CD4-positive, alpha-beta T cell treated with Interleukin-4 for 4 hours (primary cell): ENCODE data around the gene TMEM125.

Experiments
- DNase-seq: peaks from one replicate; pipeline ENCODE4 v3.0.0-alpha.2; 2020

Gene TMEM125

GRCh38 chr1:43313771-43314170, 44.0 kb downstream of the TMEM125 start:
- DNase-seq = no peak

GRCh38 chr1:43314233-43314632, 44.5 kb downstream of the TMEM125 start:
- DNase-seq = no peak

GRCh38 chr1:43315481-43315880, 45.7 kb downstream of the TMEM125 start:
- DNase-seq = no peak

- DNase-seq = no peak
These were observed 46.4 kb downstream of the TMEM125 start for GRCh38 chr1:43315963-43316737.

GRCh38 chr1:43316738-43317520, 47.1 kb downstream of the TMEM125 start:
- DNase-seq = no peak

GRCh38 chr1:43317817-43318471, 48.2 kb downstream of the TMEM125 start:
- DNase-seq = no peak

- DNase-seq = no peak
These were observed 49.0 kb downstream of the TMEM125 start for GRCh38 chr1:43318831-43319230.

- DNase-seq = no peak
These were observed 49.5 kb downstream of the TMEM125 start for GRCh38 chr1:43319288-43319687.

GRCh38 chr1:43319766-43320165, 50.0 kb downstream of the TMEM125 start:
- no peak for DNase-seq

GRCh38 chr1:43321331-43321891, 51.6 kb downstream of the TMEM125 start:
- DNase-seq = no peak

- no peak for DNase-seq
These were observed 52.7 kb downstream of the TMEM125 start for GRCh38 chr1:43322506-43322905.
